Activated T-cell treated with anti-CD3 and anti-CD28 coated beads, Interleukin-2, amount 50 U/mL, for 4 hours (primary cell): ENCODE results near the gene PRDM7. TPM values are rescaled to one million over a fixed set of nuclear protein-coding genes. Genes with fewer than 3 reads are reported as not detected.
"Not testable (repeated sequence)": the region's sequence is repeated elsewhere in the genome, so short reads cannot be mapped to it uniquely, and the experiment has no call there.

ENCODE experiments used
- ATAC-seq, 2 donors: fragments of 200-7000 bp; cut with Tn5 transposase; one replicate each; pipeline ENCODE4 v1.10.0; 2021
- DNase-seq: peaks from one replicate; pipeline ENCODE4 v3.0.0-alpha.2; 2020
- H3K27me3 Mint-ChIP-seq: one replicate; pipeline ENCODE4 v1.8.0; 2021; ENCODE audit warnings: low read depth, mixed read lengths
- H3K36me3 Mint-ChIP-seq: one replicate; pipeline ENCODE4 v1.8.0; 2022; ENCODE audit warnings: mixed read lengths; ENCODE audit not compliant: insufficient read depth
- H3K4me1 Mint-ChIP-seq: one replicate; pipeline ENCODE4 v1.8.0; 2021; ENCODE audit warnings: low read depth, mixed read lengths
- H3K4me3 Mint-ChIP-seq: one replicate; pipeline ENCODE4 v1.8.0; 2021; ENCODE audit warnings: mild to moderate bottlenecking, moderate library complexity, mixed read lengths
- H3K9me3 Mint-ChIP-seq: one replicate; pipeline ENCODE4 v1.8.0; 2021; ENCODE audit warnings: mixed read lengths
- total RNA-seq, 3 donors: library from RNA; stranded (reverse); gene quantifications; one replicate each; pipeline ENCODE4 v1.2.1, GENCODE V29; 2021

Gene PRDM7
- total RNA-seq, 3 donors from 2014 or later = not detected

- peaks cover 11% of the 10 kb centered on the region for H3K27me3 Mint-ChIP-seq
- not testable (repeated sequence) for H3K4me3 Mint-ChIP-seq, H3K4me1 Mint-ChIP-seq, ATAC-seq, H3K9me3 Mint-ChIP-seq, H3K36me3 Mint-ChIP-seq, DNase-seq
These were observed 15.7 kb upstream of the PRDM7 start for GRCh38 chr16:90092781-90093180.

- Mint-ChIP-seq H3K4me1 (peaks cover 9% of the 10 kb centered on the region), H3K27me3 (peaks cover 13% of the 10 kb centered on the region), H3K9me3 (no peaks in the 10 kb centered on the region), H3K4me3 (no peak overlapping the region), H3K36me3 (no peaks in the 10 kb centered on the region)
- ATAC-seq (no peak), DNase-seq (no peak)
These were observed 7.3 kb upstream of the PRDM7 start for GRCh38 chr16:90084215-90084950.

- Mint-ChIP-seq H3K27me3 (peaks cover 7% of the 10 kb centered on the region), H3K9me3 (no peaks in the 10 kb centered on the region), H3K36me3 (no peaks in the 10 kb centered on the region), H3K4me3 (peak overlapping the region; percentile 84), H3K4me1 (peaks cover 10% of the 10 kb centered on the region)
- ATAC-seq = peak; percentile 32 to 49
- DNase-seq = no peak
These were observed 6.0 kb upstream of the PRDM7 start for GRCh38 chr16:90083139-90083538.

- no peaks in the 10 kb centered on the region for H3K9me3 Mint-ChIP-seq
- peaks cover 11% of the 10 kb centered on the region for H3K27me3 Mint-ChIP-seq
- no peaks in the 10 kb centered on the region for H3K36me3 Mint-ChIP-seq
- H3K4me1 Mint-ChIP-seq = peaks cover 26% of the 10 kb centered on the region
- ATAC-seq (no peak), DNase-seq (no peak)
- H3K4me3 Mint-ChIP-seq = peak overlapping the region; percentile 84
These were observed 4.5 kb upstream of the PRDM7 start for GRCh38 chr16:90081606-90081970.

GRCh38 chr16:90078579-90078895, 1.4 kb upstream of the PRDM7 start:
- peaks cover 14% of the 10 kb centered on the region for H3K27me3 Mint-ChIP-seq
- H3K4me1 Mint-ChIP-seq = peaks cover 30% of the 10 kb centered on the region
- DNase-seq (no peak), ATAC-seq (no peak)
- H3K4me3 Mint-ChIP-seq = no peak overlapping the region
- H3K9me3 Mint-ChIP-seq = no peaks in the 10 kb centered on the region
- no peaks in the 10 kb centered on the region for H3K36me3 Mint-ChIP-seq

GRCh38 chr16:90077757-90078578, 837 bp upstream of the PRDM7 start:
- Mint-ChIP-seq H3K9me3 (no peaks in the 10 kb centered on the region), H3K4me1 (peaks cover 29% of the 10 kb centered on the region), H3K36me3 (no peaks in the 10 kb centered on the region), H3K27me3 (peaks cover 14% of the 10 kb centered on the region), H3K4me3 (peak overlapping the region; percentile 81)
- peak; percentile 69 for ATAC-seq
- peak; percentile 16 for DNase-seq

GRCh38 chr16:90072442-90073105, 4.6 kb downstream of the PRDM7 start:
- Mint-ChIP-seq H3K4me1 (peaks cover 14% of the 10 kb centered on the region), H3K27me3 (peaks cover 12% of the 10 kb centered on the region), H3K4me3 (no peak overlapping the region), H3K9me3 (no peaks in the 10 kb centered on the region), H3K36me3 (no peaks in the 10 kb centered on the region)
- ATAC-seq (no peak), DNase-seq (no peak)

- H3K9me3 Mint-ChIP-seq = no peaks in the 10 kb centered on the region
- no peaks in the 10 kb centered on the region for H3K4me1 Mint-ChIP-seq
- H3K4me3 Mint-ChIP-seq = no peak overlapping the region
- H3K36me3 Mint-ChIP-seq = no peaks in the 10 kb centered on the region
- ATAC-seq = no peak
- peaks cover 3% of the 10 kb centered on the region for H3K27me3 Mint-ChIP-seq
- no peak for DNase-seq
These were observed 6.7 kb downstream of the PRDM7 start for GRCh38 chr16:90070440-90070839.

- Mint-ChIP-seq H3K27me3 (peaks cover 17% of the 10 kb centered on the region), H3K9me3 (no peaks in the 10 kb centered on the region), H3K4me3 (no peak overlapping the region), H3K36me3 (no peaks in the 10 kb centered on the region), H3K4me1 (peaks cover 13% of the 10 kb centered on the region)
- ATAC-seq (no peak), DNase-seq (no peak)
These were observed 15.7 kb downstream of the PRDM7 start for GRCh38 chr16:90061437-90061836.

- DNase-seq (no peak), ATAC-seq (peak; percentile 90 to 91)
- Mint-ChIP-seq H3K4me1 (peaks cover 13% of the 10 kb centered on the region), H3K4me3 (no peak overlapping the region), H3K27me3 (peaks cover 9% of the 10 kb centered on the region), H3K9me3 (peaks cover 20% of the 10 kb centered on the region), H3K36me3 (peaks cover 4% of the 10 kb centered on the region)
These were observed 19.4 kb downstream of the PRDM7 start for GRCh38 chr16:90057738-90058173.

GRCh38 chr16:90056521-90056920, 20.6 kb downstream of the PRDM7 start:
- ATAC-seq, H3K36me3 Mint-ChIP-seq, DNase-seq, H3K4me3 Mint-ChIP-seq, H3K27me3 Mint-ChIP-seq: not testable (repeated sequence)
- H3K4me1 Mint-ChIP-seq = peaks cover 13% of the 10 kb centered on the region
- peaks cover 20% of the 10 kb centered on the region for H3K9me3 Mint-ChIP-seq

GRCh38 chr16:90055371-90055770, 21.8 kb downstream of the PRDM7 start:
- peaks cover 4% of the 10 kb centered on the region for H3K36me3 Mint-ChIP-seq
- peaks cover 20% of the 10 kb centered on the region for H3K9me3 Mint-ChIP-seq
- H3K4me1 Mint-ChIP-seq = peaks cover 13% of the 10 kb centered on the region
- no peak overlapping the region for H3K4me3 Mint-ChIP-seq
- ATAC-seq (no peak), DNase-seq (no peak)
- H3K27me3 Mint-ChIP-seq = peaks cover 9% of the 10 kb centered on the region

- Mint-ChIP-seq H3K36me3 (peaks cover 4% of the 10 kb centered on the region), H3K4me3 (no peak overlapping the region), H3K4me1 (peaks cover 13% of the 10 kb centered on the region), H3K27me3 (peaks cover 6% of the 10 kb centered on the region), H3K9me3 (peaks cover 20% of the 10 kb centered on the region)
- ATAC-seq (no peak), DNase-seq (no peak)
These were observed 22.6 kb downstream of the PRDM7 start for GRCh38 chr16:90054554-90054953.

GRCh38 chr16:90053902-90054500, 23.1 kb downstream of the PRDM7 start:
- no peak overlapping the region for H3K4me3 Mint-ChIP-seq
- H3K27me3 Mint-ChIP-seq = peaks cover 5% of the 10 kb centered on the region
- H3K36me3 Mint-ChIP-seq = peaks cover 4% of the 10 kb centered on the region
- H3K9me3 Mint-ChIP-seq = peaks cover 20% of the 10 kb centered on the region
- H3K4me1 Mint-ChIP-seq = peaks cover 13% of the 10 kb centered on the region
- ATAC-seq (no peak), DNase-seq (no peak)
